Endothelial cell (in vitro differentiated cells): ENCODE data around the gene MCF2L2. TPM values are rescaled to one million over a fixed set of nuclear protein-coding genes. Genes with fewer than 3 reads are reported as not detected.

Experiments
- DNase-seq: peaks from one replicate; pipeline ENCODE4 v3.0.0; 2021; ENCODE audit warnings: low spot score
- H3K27ac Mint-ChIP-seq: one replicate; pipeline ENCODE4 v1.8.0; 2021; ENCODE audit warnings: mixed read lengths, inconsistent platforms; ENCODE audit not compliant: unreplicated experiment
- H3K27me3 Mint-ChIP-seq: one replicate; pipeline ENCODE4 v1.8.0; 2021; ENCODE audit warnings: mild to moderate bottlenecking, moderate library complexity, mixed read lengths, inconsistent platforms; ENCODE audit not compliant: unreplicated experiment
- H3K36me3 Mint-ChIP-seq: one replicate; pipeline ENCODE4 v1.8.0; 2021; ENCODE audit warnings: mild to moderate bottlenecking, low read depth, mixed read lengths, inconsistent platforms; ENCODE audit not compliant: unreplicated experiment
- H3K4me1 Mint-ChIP-seq: one replicate; pipeline ENCODE4 v1.8.0; 2021; ENCODE audit warnings: mild to moderate bottlenecking, mixed read lengths, inconsistent platforms; ENCODE audit not compliant: unreplicated experiment
- H3K4me3 Mint-ChIP-seq: one replicate; pipeline ENCODE4 v1.8.0; 2021; ENCODE audit warnings: mild to moderate bottlenecking, mixed read lengths, inconsistent platforms; ENCODE audit not compliant: unreplicated experiment
- H3K9me3 Mint-ChIP-seq: one replicate; pipeline ENCODE4 v1.8.0; 2021; ENCODE audit warnings: mixed read lengths, inconsistent platforms; ENCODE audit not compliant: unreplicated experiment
- CTCF ChIP-seq: fragments of 200-600 bp; sonication (generic); IDR thresholded peaks from one replicate; pipeline ENCODE4 v1.5.0; 2021; ENCODE audit warnings: antibody characterized with exemption; ENCODE audit not compliant: unreplicated experiment
- total RNA-seq: library from RNA; stranded (reverse); fragmentation: NEBNext Ultra II Directional; extraction: Animal tissue kit (Norgen Biotek cat#: 25700); gene quantifications from one replicate; pipeline ENCODE4 v1.2.1, GENCODE V29; 2021; ENCODE audit not compliant: unreplicated experiment

Gene MCF2L2
- total RNA-seq, 1 donor from 2014 or later = 1.8 TPM

GRCh38 chr3:183390844-183391243, 37.6 kb downstream of the MCF2L2 start:
- Mint-ChIP-seq H3K27me3 (no peaks in the 10 kb centered on the region), H3K4me3 (no peak overlapping the region), H3K36me3 (no peaks in the 10 kb centered on the region), H3K4me1 (peaks cover 5% of the 10 kb centered on the region), H3K9me3 (no peaks in the 10 kb centered on the region), H3K27ac (no peak overlapping the region)
- no peak for DNase-seq
- TF ChIP-seq CTCF = no peak

DNA sequence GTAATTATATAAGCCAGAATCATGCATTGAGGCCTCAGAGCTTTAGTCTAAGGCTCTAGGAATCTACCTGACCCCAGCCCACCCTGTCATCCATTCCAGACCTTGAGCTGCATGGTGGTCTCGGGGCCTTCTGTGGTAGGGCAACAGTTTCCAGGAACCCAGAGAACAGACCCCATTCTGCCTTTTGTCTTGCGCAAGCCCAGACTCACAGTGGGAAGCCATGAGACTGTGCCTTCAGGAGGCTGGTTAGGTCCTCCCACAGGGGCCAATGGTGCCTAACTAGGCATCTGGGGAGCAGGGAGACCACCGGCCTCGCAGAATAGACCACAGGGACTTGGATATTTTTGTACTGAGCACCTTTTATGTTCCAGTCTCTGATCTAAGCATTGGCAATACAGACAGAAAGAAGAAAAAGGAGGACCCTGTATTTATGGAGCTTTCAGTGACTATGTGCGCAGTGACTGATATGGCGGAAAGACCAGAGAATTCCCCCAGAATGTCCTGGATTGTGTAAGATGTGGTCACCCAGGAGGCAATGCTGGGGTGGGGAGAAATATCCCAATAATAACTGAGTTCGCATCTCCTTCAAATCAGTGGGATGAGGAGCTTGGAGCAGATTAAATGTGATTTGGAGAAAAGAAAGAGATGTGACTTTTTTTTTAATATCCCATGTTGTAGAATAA, 40.1 kb downstream of the MCF2L2 start:
- no peaks in the 10 kb centered on the region for H3K9me3 Mint-ChIP-seq

DNA sequence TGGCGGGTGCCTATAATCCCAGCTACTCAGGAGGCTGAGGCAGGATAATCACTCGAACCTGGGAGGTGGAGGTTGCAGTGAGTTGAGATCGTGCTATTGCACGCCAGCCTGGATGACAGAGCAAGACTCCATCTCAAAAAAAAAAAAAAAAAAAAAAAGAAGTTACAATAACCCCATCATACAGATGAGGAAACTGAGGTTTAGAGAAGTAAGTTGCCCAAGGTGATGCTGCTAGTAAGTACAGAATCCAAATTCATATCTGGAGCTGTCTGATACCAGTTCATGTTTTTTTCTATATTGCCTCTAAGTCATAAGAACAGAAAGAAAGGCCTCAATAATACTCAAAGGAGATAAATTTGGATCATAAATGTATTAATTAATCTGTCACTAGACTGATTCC, 40.6 kb downstream of the MCF2L2 start:
- Mint-ChIP-seq H3K36me3 (no peaks in the 10 kb centered on the region), H3K4me3 (no peak overlapping the region), H3K9me3 (no peaks in the 10 kb centered on the region), H3K27ac (no peak overlapping the region), H3K27me3 (no peaks in the 10 kb centered on the region), H3K4me1 (no peaks in the 10 kb centered on the region)
- DNase-seq = no peak
- TF ChIP-seq CTCF = no peak

More for the DNA sequence above, 40.1 kb downstream of the MCF2L2 start:
- H3K36me3 Mint-ChIP-seq = no peaks in the 10 kb centered on the region
- DNase-seq = no peak
- no peaks in the 10 kb centered on the region for H3K27me3 Mint-ChIP-seq
- no peak for TF ChIP-seq CTCF
- no peaks in the 10 kb centered on the region for H3K4me1 Mint-ChIP-seq
- H3K27ac Mint-ChIP-seq = no peak overlapping the region
- H3K4me3 Mint-ChIP-seq = no peak overlapping the region

DNA sequence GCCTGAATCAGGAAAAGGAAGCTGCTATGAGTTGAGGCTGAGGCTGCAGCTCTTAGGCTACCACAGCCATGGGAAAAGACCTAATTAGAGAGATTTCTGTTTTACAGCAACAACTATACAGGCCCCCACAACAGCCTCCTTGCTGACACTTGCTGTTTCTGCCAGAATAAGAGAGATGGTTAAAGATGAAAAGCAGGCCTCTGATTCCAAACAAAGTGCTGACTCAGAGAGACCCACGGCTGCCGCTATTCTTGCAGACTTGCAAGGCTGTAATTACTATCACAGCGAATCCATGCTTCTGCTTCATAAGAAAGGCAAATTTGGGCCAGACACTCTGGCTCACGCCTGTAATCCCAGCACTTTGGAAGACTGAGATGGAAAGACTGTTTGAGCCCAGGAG, 41.8 kb downstream of the MCF2L2 start:
- H3K27ac Mint-ChIP-seq = no peak overlapping the region
- H3K9me3 Mint-ChIP-seq = no peaks in the 10 kb centered on the region
- no peaks in the 10 kb centered on the region for H3K36me3 Mint-ChIP-seq
- no peak overlapping the region for H3K4me3 Mint-ChIP-seq
- H3K4me1 Mint-ChIP-seq = no peaks in the 10 kb centered on the region
- no peak for TF ChIP-seq CTCF
- no peak for DNase-seq
- no peaks in the 10 kb centered on the region for H3K27me3 Mint-ChIP-seq

- no peaks in the 10 kb centered on the region for H3K9me3 Mint-ChIP-seq
- peak; percentile 73 for TF ChIP-seq CTCF
- no peak overlapping the region for H3K4me3 Mint-ChIP-seq
- no peak overlapping the region for H3K27ac Mint-ChIP-seq
- DNase-seq = peak; percentile 59
- H3K36me3 Mint-ChIP-seq = no peaks in the 10 kb centered on the region
- H3K4me1 Mint-ChIP-seq = no peaks in the 10 kb centered on the region
- H3K27me3 Mint-ChIP-seq = no peaks in the 10 kb centered on the region
Observed at GRCh38 chr3:183385698-183386613, 42.5 kb downstream of the MCF2L2 start.
